Bronchial epithelial cell (primary cell): ENCODE results near the gene TRIP13. TPM values are rescaled to one million over a fixed set of nuclear protein-coding genes. Genes with fewer than 3 reads are reported as not detected.
"Not testable (repeated sequence)": the region's sequence is repeated elsewhere in the genome, so short reads cannot be mapped to it uniquely, and the experiment has no call there.

Source experiments
- DNase-seq: peaks from one replicate; pipeline ENCODE4 v3.0.0-alpha.2; 2010; ENCODE audit warnings: low read depth
- FAIRE-seq: peaks from 2 replicates; lab custom pipeline; 2011; peaks lifted over from hg19 to GRCh38; lab: Jason Lieb, UNC
- H3K27me3 ChIP-seq: 2 replicates; pipeline ENCODE4 v1.5.1; 2011; ENCODE audit warnings: low read length; ENCODE audit not compliant: control insufficient read depth, insufficient read depth
- H3K36me3 ChIP-seq: 2 replicates; pipeline ENCODE4 v1.5.1; 2011; ENCODE audit warnings: low read length; ENCODE audit not compliant: control insufficient read depth, insufficient read depth
- H3K4me3 ChIP-seq: 2 replicates; pipeline ENCODE4 v1.5.1; 2011; ENCODE audit warnings: mild to moderate bottlenecking, low read depth, low read length, control low read depth
- CTCF ChIP-seq: IDR thresholded peaks from 2 replicates; pipeline ENCODE4 v1.5.1; 2011; ENCODE audit warnings: mild to moderate bottlenecking, moderate library complexity, low read length, control low read depth, inconsistent platforms; ENCODE audit not compliant: insufficient read depth, severe bottlenecking
- total RNA-seq: library from RNA; depleted of rRNA; stranded (reverse); fragments of >200 nt; gene quantifications from 2 replicates; pipeline ENCODE4 v1.2.1, GENCODE V29; 2014

TRIP13 gene, protein sequence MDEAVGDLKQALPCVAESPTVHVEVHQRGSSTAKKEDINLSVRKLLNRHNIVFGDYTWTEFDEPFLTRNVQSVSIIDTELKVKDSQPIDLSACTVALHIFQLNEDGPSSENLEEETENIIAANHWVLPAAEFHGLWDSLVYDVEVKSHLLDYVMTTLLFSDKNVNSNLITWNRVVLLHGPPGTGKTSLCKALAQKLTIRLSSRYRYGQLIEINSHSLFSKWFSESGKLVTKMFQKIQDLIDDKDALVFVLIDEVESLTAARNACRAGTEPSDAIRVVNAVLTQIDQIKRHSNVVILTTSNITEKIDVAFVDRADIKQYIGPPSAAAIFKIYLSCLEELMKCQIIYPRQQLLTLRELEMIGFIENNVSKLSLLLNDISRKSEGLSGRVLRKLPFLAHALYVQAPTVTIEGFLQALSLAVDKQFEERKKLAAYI
- total RNA-seq, result 0.77 and 1.8 TPM in 2 replicates

DNA sequence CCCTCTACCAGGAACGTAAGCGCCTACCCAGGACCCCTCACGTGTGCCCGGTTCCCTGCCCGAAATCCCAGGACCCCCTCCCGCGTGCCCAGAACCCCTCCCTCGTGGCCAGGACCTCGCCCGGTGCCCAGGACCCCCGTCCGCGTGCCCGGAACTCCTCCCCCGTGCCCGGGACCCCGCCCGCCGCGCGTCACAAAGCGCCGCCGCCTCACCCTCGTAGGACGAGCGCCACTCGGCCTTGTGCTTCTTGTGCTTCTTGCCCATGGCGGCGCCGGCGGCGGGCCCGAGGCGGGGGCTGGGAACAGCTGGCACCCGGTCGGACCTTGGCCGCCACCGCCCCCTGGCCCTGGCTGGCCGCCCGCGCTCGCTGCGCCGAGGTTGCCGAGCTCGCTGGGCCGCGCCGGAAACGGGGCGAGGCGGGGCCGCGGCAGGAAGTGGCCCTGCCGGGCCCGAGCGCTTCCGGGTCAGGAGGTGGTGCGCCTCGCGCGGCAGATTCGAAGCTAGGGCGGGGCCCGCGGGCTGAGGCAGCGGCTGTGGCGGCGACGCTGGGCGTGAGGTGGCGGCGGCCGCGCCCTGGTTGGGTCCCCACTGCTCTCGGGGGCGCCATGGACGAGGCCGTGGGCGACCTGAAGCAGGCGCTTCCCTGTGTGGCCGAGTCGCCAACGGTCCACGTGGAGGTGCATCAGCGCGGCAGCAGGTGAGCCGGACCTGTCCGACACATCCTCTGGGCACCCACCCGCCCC, at the start of gene TRIP13, which contains the start of gene BRD9:
Gene TRIP13 (plus strand): TSS at position 491 of the 743 bp plus-strand sequence. CDS start 115 bp downstream, at position 606.
Gene BRD9 (minus strand): TSS at position 408 of the 743 bp plus-strand sequence. CDS start 144 bp downstream, at position 264.
- FAIRE-seq, result no peak

GRCh38 chr5:843371-843770, 49.3 kb upstream of the TRIP13 start:
- FAIRE-seq, H3K36me3 ChIP-seq, H3K4me3 ChIP-seq, H3K27me3 ChIP-seq, DNase-seq: not testable (repeated sequence)

More for the DNA sequence above, at the start of gene TRIP13, which contains the start of gene BRD9:
- TF ChIP-seq CTCF, result no peak
- no peaks in the 10 kb centered on the region for H3K27me3 ChIP-seq
- peak within 1 kb of the TSS; percentile 98 for H3K4me3 ChIP-seq
- DNase-seq, result peak; percentile 57
- H3K36me3 ChIP-seq, result peaks cover 26% of the 10 kb centered on the region

- H3K4me3 ChIP-seq, FAIRE-seq, H3K27me3 ChIP-seq, DNase-seq, H3K36me3 ChIP-seq: not testable (repeated sequence)
Observed at GRCh38 chr5:843926-844325, 48.8 kb upstream of the TRIP13 start.

DNA sequence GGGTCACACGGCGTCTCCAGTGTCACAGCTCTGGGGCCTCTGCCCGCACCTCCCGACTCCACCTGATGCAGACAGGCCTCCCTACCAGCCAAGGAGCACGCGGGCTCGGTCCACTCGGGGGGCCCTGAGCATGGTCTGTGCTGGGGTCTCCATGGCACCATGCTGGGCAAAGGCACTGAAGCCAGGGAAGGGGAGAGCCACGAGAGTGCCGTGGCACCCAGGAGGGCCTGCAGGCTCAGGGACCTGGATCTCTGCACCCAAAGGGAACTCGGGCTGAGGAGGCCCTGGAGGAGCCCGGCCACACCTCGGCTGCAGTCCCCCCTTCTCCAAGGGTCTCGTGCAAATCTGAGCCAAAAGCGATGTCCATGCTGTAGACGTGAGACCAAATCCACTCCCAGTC, 48.3 kb upstream of the TRIP13 start:
- not testable (repeated sequence) for H3K36me3 ChIP-seq, FAIRE-seq, H3K27me3 ChIP-seq, DNase-seq, H3K4me3 ChIP-seq

DNA sequence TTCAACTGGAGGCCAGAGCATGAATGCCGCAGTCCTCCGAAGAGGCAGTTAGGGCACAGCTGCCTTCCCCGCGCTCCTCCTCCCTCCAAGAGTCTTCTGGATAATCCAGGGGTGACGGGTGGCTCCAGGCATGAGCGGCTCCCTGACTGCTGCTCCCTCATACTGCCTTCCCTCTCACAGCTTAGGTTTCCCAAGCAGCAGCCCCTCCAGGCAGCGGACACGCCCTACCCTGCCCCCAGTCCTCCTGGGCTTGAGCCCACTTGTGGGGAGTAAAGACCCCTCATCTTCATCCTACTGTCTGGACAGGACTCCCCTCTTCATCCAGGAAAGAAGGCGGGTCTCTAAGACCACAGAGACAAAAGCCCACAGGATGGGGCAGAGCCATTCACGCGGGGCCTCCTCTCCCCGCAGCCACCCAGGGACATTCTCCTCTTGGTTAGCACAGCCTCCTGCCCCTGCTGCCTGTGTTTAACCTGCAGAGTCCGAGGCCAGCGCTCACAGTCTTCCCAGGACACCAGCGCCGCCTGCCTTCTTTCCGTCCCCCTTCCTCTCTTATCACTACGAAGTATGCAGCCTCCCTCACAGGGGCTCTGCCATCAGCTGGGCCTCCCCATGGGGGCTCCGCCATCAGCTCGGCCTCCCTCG, 47.5 kb upstream of the TRIP13 start:
- H3K36me3 ChIP-seq, H3K4me3 ChIP-seq, DNase-seq, FAIRE-seq, H3K27me3 ChIP-seq: not testable (repeated sequence)

DNA sequence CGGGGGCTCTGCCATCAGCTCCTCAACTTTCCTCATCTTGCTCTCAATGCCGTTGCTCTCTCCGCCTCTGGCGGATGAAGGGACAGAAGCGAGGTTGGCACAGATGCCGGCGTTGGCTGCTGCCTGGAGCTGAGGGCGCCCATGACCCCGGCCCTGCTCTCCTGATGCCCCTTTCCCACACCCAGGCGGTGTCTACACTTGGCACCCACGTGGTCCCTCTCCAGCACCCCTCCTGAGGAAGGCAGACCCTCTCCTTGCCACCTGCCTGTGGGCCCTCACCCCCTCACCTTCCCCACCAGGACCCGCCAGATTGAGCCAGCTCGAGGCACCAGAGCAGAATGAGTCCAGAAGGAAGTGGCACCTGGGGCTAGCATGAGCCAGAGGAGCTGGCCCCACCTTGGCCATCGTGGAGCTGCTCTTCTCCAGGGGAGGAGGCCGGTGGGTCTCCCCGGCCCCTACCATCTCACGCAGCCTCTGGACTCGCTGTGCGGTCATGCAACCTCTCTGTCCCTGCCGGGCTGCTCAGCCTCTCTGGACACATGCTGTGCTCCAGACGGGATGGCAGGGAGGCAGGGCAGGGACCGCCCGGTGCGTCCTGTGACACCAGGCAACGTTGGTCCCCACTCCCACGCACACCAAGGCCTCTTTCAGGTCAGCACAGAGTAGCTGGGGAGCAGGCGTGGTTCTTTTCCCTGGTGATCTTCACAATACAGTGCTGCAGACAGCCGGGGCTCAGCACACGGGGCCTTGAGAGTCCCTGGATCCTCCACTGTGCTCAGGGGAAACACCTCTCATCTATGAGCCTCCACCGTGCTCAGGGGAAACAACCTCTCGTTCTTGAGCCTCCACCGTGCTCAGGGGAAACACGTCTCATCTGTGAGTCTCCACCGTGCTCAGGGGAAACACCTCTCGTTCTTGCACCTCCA, 46.7 kb upstream of the TRIP13 start:
- H3K27me3 ChIP-seq, result peaks cover 13% of the 10 kb centered on the region
- FAIRE-seq, result peak; percentile 96
- not testable (repeated sequence) for H3K4me3 ChIP-seq, H3K36me3 ChIP-seq, DNase-seq

- not testable (repeated sequence) for H3K4me3 ChIP-seq, H3K36me3 ChIP-seq, DNase-seq
- peak; percentile 100 for FAIRE-seq
- H3K27me3 ChIP-seq, result peaks cover 14% of the 10 kb centered on the region
Observed at GRCh38 chr5:846602-847091, 46.0 kb upstream of the TRIP13 start.

DNA sequence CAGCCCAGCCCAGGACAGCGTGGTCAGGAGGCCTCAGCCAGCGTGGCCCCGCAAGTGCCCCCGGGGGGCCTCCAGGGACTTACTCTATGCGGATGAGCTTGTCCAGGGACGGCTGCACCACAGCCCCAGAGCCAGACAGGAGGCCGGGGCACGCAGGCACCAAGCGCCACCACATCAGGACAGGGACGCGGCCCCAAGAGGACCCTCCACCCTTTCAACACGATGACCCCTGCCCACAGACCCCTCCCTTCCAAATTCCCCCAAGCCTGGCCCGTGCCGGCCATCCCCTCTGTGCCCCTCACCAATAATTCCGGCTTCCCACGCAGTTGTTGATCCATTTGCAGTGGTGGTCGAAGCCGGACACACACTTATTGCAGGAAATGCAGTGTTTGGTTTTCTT, 45.5 kb upstream of the TRIP13 start:
- not testable (repeated sequence) for H3K4me3 ChIP-seq, DNase-seq, FAIRE-seq, H3K36me3 ChIP-seq
- H3K27me3 ChIP-seq, result peaks cover 14% of the 10 kb centered on the region

- peaks cover 14% of the 10 kb centered on the region for H3K27me3 ChIP-seq
- H3K4me3 ChIP-seq, FAIRE-seq, H3K36me3 ChIP-seq, DNase-seq: not testable (repeated sequence)
Observed at GRCh38 chr5:847736-848135, 44.9 kb upstream of the TRIP13 start.
